ENCODE results near the gene ZNF749. TPM values are rescaled to one million over a fixed set of nuclear protein-coding genes. Genes with fewer than 3 reads are reported as not detected.

Gene ZNF749
- total RNA-seq, result 10 to 100 TPM; 23.6 to 24.8 TPM

DNA sequence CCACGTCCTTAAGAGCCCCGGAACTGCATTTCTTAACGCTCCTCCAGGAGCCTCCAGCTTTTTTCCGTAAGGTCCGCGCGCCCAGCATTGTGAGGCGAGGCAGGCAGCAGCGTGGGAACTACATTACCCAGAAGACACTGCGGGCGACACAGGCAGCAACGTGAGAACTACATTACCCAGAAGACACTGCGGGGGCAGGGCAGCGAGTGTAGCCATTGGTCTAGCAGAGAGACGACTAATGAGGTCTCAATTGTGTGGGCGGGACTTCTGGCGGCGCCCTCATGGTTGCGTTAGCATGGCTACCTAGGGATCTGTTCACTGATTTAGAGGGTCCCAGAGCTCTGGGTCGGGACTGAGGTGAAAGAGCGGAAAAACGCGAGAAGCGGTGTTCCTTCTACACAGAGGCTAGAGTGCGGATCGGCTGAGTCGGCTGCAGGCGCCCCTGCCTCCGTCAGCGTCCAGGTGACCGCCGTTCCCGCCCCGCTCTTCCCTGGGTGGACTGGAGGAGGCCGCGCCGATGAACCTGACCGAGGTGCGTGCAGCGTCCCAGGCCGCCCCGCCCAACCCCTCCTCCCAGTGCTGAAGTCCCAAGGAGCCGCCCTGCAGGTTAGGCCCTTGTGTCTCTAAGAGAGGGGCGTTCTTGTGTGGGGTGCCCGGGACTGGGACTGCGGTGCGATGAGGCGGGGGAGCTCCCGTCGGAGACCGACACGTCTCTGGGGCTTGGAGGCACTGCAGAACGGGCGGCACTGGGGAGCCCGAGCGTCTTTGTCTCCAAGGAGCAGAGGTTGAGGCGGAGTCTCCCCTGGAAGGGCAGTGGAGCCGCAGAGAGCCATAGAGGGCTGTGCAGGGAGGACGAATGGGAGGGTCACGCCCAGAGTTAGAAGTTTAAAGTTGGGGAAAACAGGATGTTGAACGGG is at the start of gene ZNF749:
Gene ZNF749 (plus strand): TSS at position 264 of the 917 bp plus-strand sequence. CDS start 254 bp downstream, at position 518.
- no peaks in the 10 kb centered on the region for H3K27me3 Mint-ChIP-seq
- peaks cover 19% of the 10 kb centered on the region for H3K9me3 Mint-ChIP-seq
- peak within 1 kb of the TSS; percentile 87 for H3K4me3 Mint-ChIP-seq
- H3K27ac Mint-ChIP-seq, result peak within 1 kb of the TSS; percentile 97
- H3K4me1 Mint-ChIP-seq, result peaks cover 24% of the 10 kb centered on the region
- H3K36me3 Mint-ChIP-seq, result peaks cover 61% of the 10 kb centered on the region
- DNase-seq, result peak; percentile 95

DNA sequence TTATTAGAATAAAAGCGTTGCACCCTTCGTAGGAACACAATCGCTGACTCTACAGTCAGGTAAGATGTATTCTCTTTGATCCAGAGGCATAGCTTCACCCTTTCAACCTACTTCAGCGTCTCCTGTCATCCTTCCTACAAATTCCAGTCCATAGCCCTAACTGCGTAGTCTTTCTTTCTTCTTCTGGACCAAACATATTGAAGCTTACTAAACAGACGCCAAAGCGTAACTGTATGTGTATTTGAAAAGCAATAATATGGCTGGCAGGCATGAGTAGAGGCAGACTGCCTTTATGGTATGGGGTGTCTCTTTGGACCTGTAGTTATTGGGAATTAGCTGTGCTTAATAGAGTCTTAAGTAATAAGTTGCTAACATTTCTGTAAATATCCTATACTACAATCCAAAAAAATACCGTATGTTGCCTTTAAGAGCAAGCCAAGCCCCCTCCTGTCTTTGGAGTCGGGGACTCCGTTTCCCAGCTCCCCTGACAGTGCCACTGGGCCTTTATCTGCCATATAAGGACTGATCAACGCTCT is 45.9 kb upstream of the ZNF749 start:
- peak overlapping the region; percentile 96 for H3K4me3 Mint-ChIP-seq
- peaks cover 22% of the 10 kb centered on the region for H3K9me3 Mint-ChIP-seq
- peaks cover 47% of the 10 kb centered on the region for H3K36me3 Mint-ChIP-seq
- peaks cover 26% of the 10 kb centered on the region for H3K4me1 Mint-ChIP-seq
- no peaks in the 10 kb centered on the region for H3K27me3 Mint-ChIP-seq
- H3K27ac Mint-ChIP-seq, result peak overlapping the region; percentile 92
- DNase-seq, result no peak

DNA sequence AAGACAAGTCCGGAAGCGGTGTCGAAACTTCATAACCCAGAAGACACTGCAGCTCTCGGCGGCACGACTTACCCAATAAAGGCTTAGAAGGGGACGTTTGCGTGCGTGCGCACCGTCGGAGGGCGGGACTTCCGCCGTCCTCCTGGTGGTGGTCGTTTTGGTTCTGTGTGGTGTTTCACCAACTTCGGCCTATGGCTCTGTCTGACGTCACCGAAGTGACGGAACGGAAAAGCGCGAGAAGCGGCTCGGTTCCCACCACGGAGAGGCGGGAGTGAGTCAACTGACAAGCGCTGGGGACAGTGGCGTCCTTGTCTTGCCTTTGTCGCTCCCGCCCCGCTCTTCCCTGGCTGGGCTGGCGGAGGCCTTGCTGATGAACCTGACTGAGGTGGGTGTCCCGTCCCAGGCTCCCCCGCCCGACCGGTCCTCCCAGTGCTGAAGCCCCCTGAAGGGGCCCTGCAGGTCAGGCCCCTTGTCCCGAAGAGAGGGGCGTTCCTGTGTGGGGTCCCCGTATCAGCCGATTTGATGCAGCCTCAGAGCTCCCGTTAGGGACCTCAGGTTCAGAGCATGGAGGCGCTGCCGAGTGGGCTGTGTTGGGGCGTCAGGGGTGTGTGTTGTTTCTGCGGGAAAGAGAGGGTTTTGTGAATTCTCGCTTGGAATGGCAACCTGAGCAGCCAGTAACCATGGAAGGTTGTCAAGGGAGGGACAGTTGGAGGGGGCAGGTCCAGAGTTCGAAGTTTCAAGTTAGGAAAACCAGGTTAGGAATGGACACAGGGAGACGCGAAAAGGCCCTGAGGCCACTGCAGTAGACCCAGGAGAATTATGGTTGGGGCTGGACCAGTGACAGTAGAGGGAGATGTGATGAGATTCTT is 45.2 kb upstream of the ZNF749 start, which contains the start of gene ZNF548:
Gene ZNF548 (plus strand): TSS at position 125 of the 869 bp plus-strand sequence. CDS start 246 bp downstream, at position 371.
- Mint-ChIP-seq H3K27ac (peak within 1 kb of the TSS; percentile 92), H3K4me3 (peak within 1 kb of the TSS; percentile 96), H3K27me3 (no peaks in the 10 kb centered on the region), H3K4me1 (peaks cover 27% of the 10 kb centered on the region), H3K36me3 (peaks cover 54% of the 10 kb centered on the region), H3K9me3 (peaks cover 27% of the 10 kb centered on the region)
- DNase-seq, result peak; percentile 97

DNA sequence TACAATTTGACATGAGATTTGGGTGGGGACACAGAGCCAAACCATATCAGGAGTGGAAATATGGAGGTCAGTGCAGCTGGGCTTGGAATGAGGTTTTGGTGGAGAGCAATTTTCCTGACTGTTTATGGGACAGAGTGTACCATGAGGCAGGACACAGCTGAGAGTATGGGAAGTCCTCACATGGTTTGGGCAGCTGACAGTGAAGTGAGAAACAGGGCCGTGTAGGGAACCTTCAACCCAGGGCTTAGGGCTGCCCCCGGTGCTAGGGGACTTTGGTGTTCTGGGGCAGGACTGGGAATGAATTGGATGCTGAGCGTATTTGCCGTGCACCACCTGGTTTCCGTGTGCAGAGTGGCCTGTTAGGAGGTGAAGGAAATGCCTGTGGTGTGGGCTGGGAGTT is 39.4 kb upstream of the ZNF749 start:
- peaks cover 97% of the 10 kb centered on the region for H3K36me3 Mint-ChIP-seq
- DNase-seq, result no peak
- H3K27ac Mint-ChIP-seq, result no peak overlapping the region
- H3K9me3 Mint-ChIP-seq, result peaks cover 52% of the 10 kb centered on the region
- H3K27me3 Mint-ChIP-seq, result no peaks in the 10 kb centered on the region
- peaks cover 11% of the 10 kb centered on the region for H3K4me1 Mint-ChIP-seq
- no peak overlapping the region for H3K4me3 Mint-ChIP-seq

DNA sequence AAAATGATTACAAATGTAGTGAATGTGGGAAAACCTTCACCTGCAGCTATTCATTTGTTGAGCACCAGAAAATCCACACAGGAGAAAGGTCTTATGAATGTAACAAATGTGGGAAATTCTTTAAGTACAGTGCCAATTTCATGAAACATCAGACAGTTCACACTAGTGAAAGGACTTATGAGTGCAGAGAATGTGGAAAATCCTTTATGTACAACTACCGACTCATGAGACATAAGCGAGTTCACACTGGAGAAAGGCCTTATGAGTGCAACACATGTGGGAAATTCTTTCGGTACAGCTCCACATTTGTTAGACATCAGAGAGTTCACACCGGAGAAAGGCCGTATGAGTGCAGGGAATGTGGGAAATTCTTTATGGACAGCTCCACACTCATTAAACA is 36.3 kb upstream of the ZNF749 start:
- Mint-ChIP-seq H3K4me3 (no peak overlapping the region), H3K27me3 (no peaks in the 10 kb centered on the region), H3K4me1 (peaks cover 2% of the 10 kb centered on the region), H3K27ac (no peak overlapping the region), H3K9me3 (peaks cover 55% of the 10 kb centered on the region), H3K36me3 (peaks cover 80% of the 10 kb centered on the region)
- no peak for DNase-seq

DNA sequence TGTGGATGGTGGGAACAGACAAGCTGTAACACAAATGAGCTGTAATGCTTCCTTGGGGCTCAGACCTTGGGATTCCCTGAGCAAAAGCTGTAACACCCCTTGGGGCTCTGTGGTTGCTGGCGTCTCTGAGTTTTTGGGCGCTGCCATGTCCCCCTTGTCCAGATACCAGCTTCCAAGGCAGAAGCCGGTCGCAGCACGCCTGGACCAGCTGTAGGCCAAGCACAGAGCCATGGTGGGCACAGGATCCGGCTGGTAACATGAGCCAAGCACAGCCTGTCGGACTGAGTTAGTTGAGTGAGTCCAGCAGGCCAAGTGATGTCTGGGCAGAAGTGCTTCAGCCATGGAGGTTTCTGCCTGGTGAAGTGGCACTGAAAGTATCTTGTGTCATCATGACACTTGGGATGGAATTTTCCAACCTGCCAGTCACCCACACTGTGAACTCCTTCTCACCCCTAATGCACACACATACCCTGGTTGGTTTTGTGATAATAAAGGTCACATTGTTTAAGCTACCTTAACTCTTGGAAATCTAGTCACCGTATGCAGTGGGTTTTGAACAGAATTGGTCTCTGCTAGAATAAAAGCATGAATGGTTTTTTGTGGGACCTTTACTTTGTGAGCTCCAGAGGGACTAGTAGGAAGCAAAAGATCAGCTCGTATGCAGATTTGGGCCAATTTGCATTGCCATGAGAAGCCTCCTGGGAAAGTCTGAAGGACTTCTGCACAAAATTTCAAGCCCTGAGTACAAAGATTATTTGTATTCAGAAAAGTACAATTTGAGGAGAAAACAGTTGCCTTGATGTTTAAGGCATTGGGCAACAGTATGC is 31.2 kb upstream of the ZNF749 start:
- Mint-ChIP-seq H3K27me3 (no peaks in the 10 kb centered on the region), H3K27ac (no peak overlapping the region), H3K9me3 (peaks cover 16% of the 10 kb centered on the region), H3K4me1 (peaks cover 4% of the 10 kb centered on the region), H3K4me3 (no peak overlapping the region), H3K36me3 (peaks cover 29% of the 10 kb centered on the region)
- DNase-seq, result no peak

DNA sequence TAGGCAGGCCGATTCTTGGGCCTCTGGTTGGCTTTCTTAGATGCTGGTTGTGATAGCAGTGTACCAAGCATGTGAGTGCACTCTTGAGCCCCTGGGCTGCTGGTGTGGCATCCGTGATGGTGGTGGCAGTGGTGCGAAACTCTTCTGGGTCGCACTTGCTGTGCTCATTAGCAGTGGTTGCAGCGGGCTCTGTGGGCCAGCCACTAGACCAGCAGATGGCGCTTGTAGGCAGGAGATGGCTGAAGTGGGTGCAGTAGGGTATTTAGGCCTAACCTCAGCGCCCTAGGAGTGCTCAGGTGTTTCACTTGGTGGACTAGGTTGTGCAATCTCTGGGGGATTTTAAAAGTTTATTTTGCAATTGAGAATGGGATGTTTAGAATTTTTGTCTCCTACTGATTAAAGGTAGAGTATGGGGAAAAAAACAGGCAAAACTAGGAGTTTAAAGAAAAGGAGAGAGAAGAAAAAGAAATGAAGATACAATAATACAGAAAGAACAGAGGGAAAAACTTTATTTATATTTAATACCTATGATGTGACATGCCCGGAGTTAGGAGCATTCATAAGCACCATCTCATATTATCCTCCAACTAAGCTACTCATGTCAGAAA is 28.5 kb upstream of the ZNF749 start:
- no peaks in the 10 kb centered on the region for H3K27me3 Mint-ChIP-seq
- H3K4me3 Mint-ChIP-seq, result no peak overlapping the region
- peaks cover 6% of the 10 kb centered on the region for H3K4me1 Mint-ChIP-seq
- DNase-seq, result peak; percentile 77
- peaks cover 6% of the 10 kb centered on the region for H3K9me3 Mint-ChIP-seq
- peaks cover 10% of the 10 kb centered on the region for H3K36me3 Mint-ChIP-seq
- H3K27ac Mint-ChIP-seq, result no peak overlapping the region

DNA sequence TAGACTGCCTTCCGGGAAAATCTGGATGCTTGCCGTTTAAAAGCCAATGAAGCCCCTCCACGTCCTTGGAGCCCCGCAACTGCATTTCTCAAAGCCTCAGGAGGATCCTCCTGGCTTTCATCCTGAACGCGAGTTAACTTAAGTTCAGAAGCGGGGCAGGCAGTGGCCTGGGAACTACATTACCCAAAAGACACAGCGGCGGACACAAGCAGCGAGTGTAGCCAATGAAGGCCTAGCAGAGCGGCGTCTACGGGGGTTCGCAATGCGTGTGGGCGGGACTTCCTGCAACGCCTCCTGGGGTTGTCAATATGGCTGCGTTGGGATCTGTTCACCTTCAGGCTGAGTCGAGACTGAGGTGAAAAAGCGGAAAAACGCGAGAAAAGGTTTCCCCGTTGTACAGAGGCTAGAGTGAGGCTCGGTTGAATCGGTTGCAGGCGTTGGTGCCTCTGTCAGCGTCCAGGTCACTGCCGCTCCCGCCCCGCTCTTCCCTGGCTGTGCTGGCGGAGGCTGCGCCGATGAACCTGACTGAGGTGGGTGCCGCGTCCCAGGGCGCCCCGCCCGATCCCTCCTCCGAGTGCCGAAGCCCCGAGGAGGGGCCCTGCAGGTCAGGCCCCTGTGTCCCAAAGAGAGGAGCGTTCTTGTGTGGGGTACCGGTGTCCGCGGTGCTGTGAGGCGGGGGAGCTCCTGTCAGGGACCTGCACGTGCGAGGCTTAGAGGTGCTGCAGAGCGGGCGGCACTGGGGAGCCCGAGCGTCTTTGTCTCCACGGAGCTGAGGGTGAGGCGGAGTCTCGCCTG is 24.1 kb upstream of the ZNF749 start, which contains the start of gene ZNF17:
Gene ZNF17 (plus strand): TSS at position 285 of the 795 bp plus-strand sequence. CDS start 2,455 bp downstream, outside the sequence.
- no peaks in the 10 kb centered on the region for H3K27me3 Mint-ChIP-seq
- H3K27ac Mint-ChIP-seq, result peak within 1 kb of the TSS; percentile 80
- H3K36me3 Mint-ChIP-seq, result peaks cover 34% of the 10 kb centered on the region
- peaks cover 15% of the 10 kb centered on the region for H3K4me1 Mint-ChIP-seq
- H3K4me3 Mint-ChIP-seq, result peak within 1 kb of the TSS; percentile 95
- DNase-seq, result peak; percentile 90
- H3K9me3 Mint-ChIP-seq, result peaks cover 10% of the 10 kb centered on the region

DNA sequence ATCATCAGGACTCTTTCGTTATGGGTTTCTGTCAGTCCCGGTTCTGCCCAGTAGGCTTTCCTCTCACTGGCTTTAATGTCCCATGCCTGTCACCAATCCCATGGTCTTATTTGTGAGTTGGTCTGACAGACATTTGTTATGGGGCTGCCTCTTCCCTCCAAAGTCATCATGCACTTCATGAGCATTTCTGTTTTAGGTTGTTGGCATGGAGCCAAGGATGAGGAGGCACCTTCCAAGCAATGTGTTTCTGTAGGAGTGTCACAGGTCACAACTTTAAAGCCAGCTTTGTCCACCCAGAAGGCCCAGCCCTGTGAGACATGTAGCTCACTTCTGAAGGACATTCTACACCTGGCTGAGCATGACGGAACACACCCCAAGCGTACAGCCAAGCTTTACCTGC is 15.7 kb upstream of the ZNF749 start:
- H3K36me3 Mint-ChIP-seq, result peaks cover 85% of the 10 kb centered on the region
- no peak overlapping the region for H3K4me3 Mint-ChIP-seq
- H3K4me1 Mint-ChIP-seq, result peaks cover 1% of the 10 kb centered on the region
- peaks cover 50% of the 10 kb centered on the region for H3K9me3 Mint-ChIP-seq
- no peak for DNase-seq
- H3K27me3 Mint-ChIP-seq, result no peaks in the 10 kb centered on the region
- no peak overlapping the region for H3K27ac Mint-ChIP-seq

DNA sequence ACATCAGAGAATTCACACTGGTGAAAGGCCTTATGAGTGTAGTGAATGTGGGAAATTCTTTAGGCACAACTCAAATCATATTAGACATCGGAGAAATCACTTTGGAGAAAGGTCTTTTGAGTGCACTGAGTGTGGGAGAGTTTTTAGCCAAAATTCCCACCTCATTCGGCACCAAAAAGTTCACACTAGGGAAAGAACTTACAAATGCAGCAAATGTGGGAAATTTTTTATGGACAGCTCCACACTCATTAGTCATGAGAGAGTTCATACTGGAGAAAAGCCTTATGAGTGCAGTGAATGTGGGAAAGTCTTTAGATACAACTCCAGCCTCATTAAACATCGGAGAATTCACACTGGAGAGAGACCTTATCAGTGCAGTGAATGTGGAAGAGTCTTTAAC is 14.1 kb upstream of the ZNF749 start:
- peaks cover 46% of the 10 kb centered on the region for H3K9me3 Mint-ChIP-seq

DNA sequence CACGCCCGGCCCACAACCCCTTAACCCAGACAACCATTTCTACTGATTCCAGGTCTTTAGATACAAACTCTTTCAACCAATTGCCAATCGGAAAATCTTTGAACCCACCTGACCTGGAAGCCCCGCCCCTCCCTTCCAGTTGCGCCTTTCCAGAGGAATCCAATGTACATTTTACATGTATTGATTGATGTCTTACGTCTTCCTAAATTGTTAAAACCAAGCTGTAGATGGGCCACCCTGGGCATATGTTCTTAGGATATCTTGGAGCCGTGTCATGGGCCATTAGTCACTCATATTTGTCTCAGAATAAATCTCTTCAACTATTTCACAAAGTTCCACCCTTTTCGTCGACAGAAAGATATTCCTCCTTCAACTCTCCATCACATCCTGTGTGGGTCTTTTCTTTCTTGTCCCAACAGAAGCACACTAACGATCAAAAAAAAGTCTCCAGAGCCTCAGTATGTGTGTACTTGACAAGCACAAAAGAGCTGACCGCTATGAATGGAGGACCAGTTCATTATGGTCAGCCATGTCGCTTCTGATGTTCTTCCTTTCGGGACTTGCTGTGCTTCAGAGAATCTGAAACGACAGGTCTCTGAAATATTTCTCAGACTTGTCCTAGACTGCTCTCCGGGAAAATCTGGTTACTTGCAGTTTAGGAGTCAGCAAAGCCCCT is 601 bp upstream of the ZNF749 start:
- Mint-ChIP-seq H3K4me3 (peak overlapping the region; percentile 87), H3K4me1 (peaks cover 22% of the 10 kb centered on the region), H3K27me3 (no peaks in the 10 kb centered on the region), H3K9me3 (peaks cover 12% of the 10 kb centered on the region), H3K36me3 (peaks cover 53% of the 10 kb centered on the region), H3K27ac (peak overlapping the region; percentile 97)
- no peak for DNase-seq

More for the DNA sequence above, 14.1 kb upstream of the ZNF749 start:
- H3K4me1 Mint-ChIP-seq, result peaks cover 1% of the 10 kb centered on the region
- no peak overlapping the region for H3K4me3 Mint-ChIP-seq
- H3K36me3 Mint-ChIP-seq, result peaks cover 72% of the 10 kb centered on the region
- no peak for DNase-seq
- H3K27me3 Mint-ChIP-seq, result no peaks in the 10 kb centered on the region
- no peak overlapping the region for H3K27ac Mint-ChIP-seq

DNA sequence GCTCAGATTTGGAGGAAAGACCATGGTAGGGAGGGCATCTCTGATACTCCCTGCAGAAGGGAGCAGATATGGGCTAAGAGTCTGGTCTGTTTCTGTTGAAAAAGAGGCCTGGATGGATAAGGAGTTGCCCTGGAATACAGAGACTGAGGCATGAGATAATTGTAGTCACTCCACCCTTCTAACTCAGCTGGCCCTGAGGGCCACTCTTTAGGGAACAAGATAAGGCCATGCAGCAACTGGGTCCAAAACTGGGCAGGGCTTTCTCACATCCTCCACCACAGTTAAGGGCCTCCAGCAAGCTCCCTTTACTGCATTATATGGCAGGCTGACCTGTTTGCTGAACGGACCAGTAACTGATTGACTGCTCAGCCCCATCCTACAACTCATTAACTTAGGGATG is 1.3 kb downstream of the ZNF749 start:
- H3K27ac Mint-ChIP-seq, result peak overlapping the region; percentile 97
- H3K27me3 Mint-ChIP-seq, result no peaks in the 10 kb centered on the region
- H3K4me3 Mint-ChIP-seq, result peak overlapping the region; percentile 87
- no peak for DNase-seq
- H3K36me3 Mint-ChIP-seq, result peaks cover 68% of the 10 kb centered on the region
- peaks cover 23% of the 10 kb centered on the region for H3K9me3 Mint-ChIP-seq
- H3K4me1 Mint-ChIP-seq, result peaks cover 25% of the 10 kb centered on the region

DNA sequence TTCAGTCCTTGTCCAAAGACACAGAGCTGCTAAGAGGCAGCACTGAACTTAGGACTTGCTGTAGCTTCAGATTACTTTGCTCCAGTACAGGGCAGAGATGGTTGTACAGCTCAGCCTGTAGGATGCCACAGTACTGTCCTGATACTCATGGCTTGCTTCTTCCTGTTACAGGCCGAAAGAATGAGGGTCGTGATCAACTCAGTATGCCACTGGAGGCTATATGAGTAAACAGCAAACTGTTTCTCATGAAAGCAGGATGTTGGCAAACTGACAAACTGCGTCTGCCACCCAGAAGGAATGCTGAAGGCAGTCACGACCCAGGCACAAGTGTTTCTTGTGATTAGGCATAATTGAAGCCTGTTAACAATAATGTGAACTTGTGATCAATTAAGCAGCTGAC is 2.8 kb downstream of the ZNF749 start:
- no peak overlapping the region for H3K4me3 Mint-ChIP-seq
- peaks cover 83% of the 10 kb centered on the region for H3K36me3 Mint-ChIP-seq
- no peak overlapping the region for H3K27ac Mint-ChIP-seq
- DNase-seq, result no peak
- peaks cover 27% of the 10 kb centered on the region for H3K4me1 Mint-ChIP-seq
- peaks cover 36% of the 10 kb centered on the region for H3K9me3 Mint-ChIP-seq
- no peaks in the 10 kb centered on the region for H3K27me3 Mint-ChIP-seq

All from activated naive CD8-positive, alpha-beta T cell treated with anti-CD3 and anti-CD28 coated beads for 36 hours (primary cell).